KG1 (cell line): ENCODE data around the gene AOC2.
"Not testable (repeated sequence)": the region's sequence is repeated elsewhere in the genome, so short reads cannot be mapped to it uniquely, and the experiment has no call there.

Source experiments
- DNase-seq: peaks from one replicate; lab custom pipeline; 2025; lab: John Stamatoyannopoulos, UW

Gene AOC2

GRCh38 chr17:42853968-42854790 is 9.8 kb downstream of the AOC2 start:
- no peak for DNase-seq

- no peak for DNase-seq
Observed at GRCh38 chr17:42855048-42855596, 10.7 kb downstream of the AOC2 start.

GRCh38 chr17:42856093-42856492 is 11.7 kb downstream of the AOC2 start:
- DNase-seq, result not testable (repeated sequence)

- not testable (repeated sequence) for DNase-seq
Observed at GRCh38 chr17:42856516-42856915, 12.1 kb downstream of the AOC2 start.

GRCh38 chr17:42857389-42857788 is 13.0 kb downstream of the AOC2 start:
- no peak for DNase-seq

GRCh38 chr17:42865638-42866094 is 21.3 kb downstream of the AOC2 start:
- DNase-seq, result no peak

- no peak for DNase-seq
Observed at GRCh38 chr17:42866216-42866615, 21.8 kb downstream of the AOC2 start.

GRCh38 chr17:42866631-42867575 is 22.5 kb downstream of the AOC2 start:
- DNase-seq, result no peak

GRCh38 chr17:42867694-42868261 is 23.4 kb downstream of the AOC2 start:
- DNase-seq, result not testable (repeated sequence)

GRCh38 chr17:42868338-42868737 is 24.0 kb downstream of the AOC2 start:
- DNase-seq, result no peak

- no peak for DNase-seq
Observed at GRCh38 chr17:42871647-42872046, 27.3 kb downstream of the AOC2 start.

- DNase-seq, result no peak
Observed at GRCh38 chr17:42872251-42872965, 28.0 kb downstream of the AOC2 start.

- no peak for DNase-seq
Observed at GRCh38 chr17:42873315-42873714, 28.9 kb downstream of the AOC2 start.

GRCh38 chr17:42873932-42874695 is 29.7 kb downstream of the AOC2 start:
- not testable (repeated sequence) for DNase-seq

- DNase-seq, result no peak
Observed at GRCh38 chr17:42877037-42877436, 32.7 kb downstream of the AOC2 start.

GRCh38 chr17:42878123-42878880 is 33.9 kb downstream of the AOC2 start:
- no peak for DNase-seq

- no peak for DNase-seq
Observed at GRCh38 chr17:42878924-42879595, 34.7 kb downstream of the AOC2 start.

- DNase-seq, result no peak
Observed at GRCh38 chr17:42879596-42879985, 35.2 kb downstream of the AOC2 start.

- no peak for DNase-seq
Observed at GRCh38 chr17:42880776-42881310, 36.5 kb downstream of the AOC2 start.
